Calu3 (cell line): Measurements from ENCODE around the gene SF3A2. TPM values are rescaled to one million over a fixed set of nuclear protein-coding genes. Genes with fewer than 3 reads are reported as not detected.

Source experiments
- BruUV-seq: library from RNA; stranded (reverse); fragments of 400-500 nt; replicated peaks from 2 replicates; lab custom pipeline; 2021; lab: Mats Ljungman, UMichigan
- CTCF ChIA-PET: fragments of 300-600 bp; sonication (Branson Sonifier 250); formaldehyde crosslinking; loops from one replicate; lab custom pipeline; 2022; ENCODE audit warnings: antibody characterized with exemption; lab: Charles Lee
- DNase-seq: peaks from one replicate; pipeline ENCODE4 v3.0.0; 2022
- H3K27ac Mint-ChIP-seq: one replicate; pipeline ENCODE4 v1.8.0; 2022; ENCODE audit warnings: mixed read lengths; ENCODE audit not compliant: unreplicated experiment
- H3K27me3 Mint-ChIP-seq: one replicate; pipeline ENCODE4 v1.8.0; 2022; ENCODE audit warnings: mixed read lengths; ENCODE audit not compliant: unreplicated experiment
- H3K36me3 Mint-ChIP-seq: one replicate; pipeline ENCODE4 v1.8.0; 2022; ENCODE audit warnings: mild to moderate bottlenecking, moderate library complexity, mixed read lengths; ENCODE audit not compliant: insufficient read depth, unreplicated experiment
- H3K4me1 Mint-ChIP-seq: one replicate; pipeline ENCODE4 v1.8.0; 2022; ENCODE audit warnings: mild to moderate bottlenecking, low read depth, mixed read lengths; ENCODE audit not compliant: unreplicated experiment
- H3K4me3 Mint-ChIP-seq: one replicate; pipeline ENCODE4 v1.8.0; 2022; ENCODE audit warnings: mild to moderate bottlenecking, low read depth, moderate library complexity, mixed read lengths; ENCODE audit not compliant: unreplicated experiment
- H3K9me3 Mint-ChIP-seq: one replicate; pipeline ENCODE4 v1.8.0; 2022; ENCODE audit warnings: low read depth, mixed read lengths; ENCODE audit not compliant: unreplicated experiment
- intact Hi-C: fragments of 100-400 bp; cut with micrococcal nuclease; formaldehyde crosslinking; loops from one replicate; pipeline ENCODE4 v1.10.0; 2022; ENCODE audit not compliant: unreplicated experiment
- total RNA-seq: library from RNA; stranded (reverse); gene quantifications from 2 replicates; pipeline ENCODE4 v1.2.3, GENCODE V29; 2022
- TF ChIP-seq, protein P1 (sequence below): fragments of 200-600 bp; IDR thresholded peaks from one replicate; pipeline ENCODE4 v1.8.0; 2022; ENCODE audit warnings: antibody characterized with exemption; ENCODE audit not compliant: unreplicated experiment

Gene SF3A2
- total RNA-seq, 1 experiment from 2014 or later, result 83.6 TPM

DNA sequence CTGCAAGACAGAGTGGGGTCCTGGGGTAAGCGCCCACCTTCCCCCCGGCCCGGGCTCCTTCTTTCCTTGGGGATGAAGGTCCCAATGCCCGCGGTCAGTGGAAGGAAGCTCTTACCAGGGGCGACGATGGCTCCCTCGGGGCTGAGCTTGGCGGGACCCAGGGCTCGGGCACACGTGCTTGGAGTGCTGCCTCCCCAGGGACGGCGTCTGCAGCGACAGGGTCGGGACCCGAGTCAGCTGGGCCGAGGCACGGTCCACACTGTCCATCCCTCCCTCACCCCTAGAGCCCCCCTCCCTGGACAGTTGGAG is 16.1 kb downstream of the SF3A2 start:
- intact Hi-C loops, result no loop called here
- Mint-ChIP-seq H3K9me3 (no peaks in the 10 kb centered on the region), H3K27me3 (no peaks in the 10 kb centered on the region), H3K4me3 (peak overlapping the region; percentile 16), H3K27ac (no peak overlapping the region), H3K36me3 (peaks cover 22% of the 10 kb centered on the region), H3K4me1 (no peaks in the 10 kb centered on the region)
- BruUV-seq, result no TSS peak
- TF ChIP-seq, protein P1, sequence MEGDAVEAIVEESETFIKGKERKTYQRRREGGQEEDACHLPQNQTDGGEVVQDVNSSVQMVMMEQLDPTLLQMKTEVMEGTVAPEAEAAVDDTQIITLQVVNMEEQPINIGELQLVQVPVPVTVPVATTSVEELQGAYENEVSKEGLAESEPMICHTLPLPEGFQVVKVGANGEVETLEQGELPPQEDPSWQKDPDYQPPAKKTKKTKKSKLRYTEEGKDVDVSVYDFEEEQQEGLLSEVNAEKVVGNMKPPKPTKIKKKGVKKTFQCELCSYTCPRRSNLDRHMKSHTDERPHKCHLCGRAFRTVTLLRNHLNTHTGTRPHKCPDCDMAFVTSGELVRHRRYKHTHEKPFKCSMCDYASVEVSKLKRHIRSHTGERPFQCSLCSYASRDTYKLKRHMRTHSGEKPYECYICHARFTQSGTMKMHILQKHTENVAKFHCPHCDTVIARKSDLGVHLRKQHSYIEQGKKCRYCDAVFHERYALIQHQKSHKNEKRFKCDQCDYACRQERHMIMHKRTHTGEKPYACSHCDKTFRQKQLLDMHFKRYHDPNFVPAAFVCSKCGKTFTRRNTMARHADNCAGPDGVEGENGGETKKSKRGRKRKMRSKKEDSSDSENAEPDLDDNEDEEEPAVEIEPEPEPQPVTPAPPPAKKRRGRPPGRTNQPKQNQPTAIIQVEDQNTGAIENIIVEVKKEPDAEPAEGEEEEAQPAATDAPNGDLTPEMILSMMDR, result no peak
- CTCF ChIA-PET, result no interaction called here
- DNase-seq, result no peak

DNA sequence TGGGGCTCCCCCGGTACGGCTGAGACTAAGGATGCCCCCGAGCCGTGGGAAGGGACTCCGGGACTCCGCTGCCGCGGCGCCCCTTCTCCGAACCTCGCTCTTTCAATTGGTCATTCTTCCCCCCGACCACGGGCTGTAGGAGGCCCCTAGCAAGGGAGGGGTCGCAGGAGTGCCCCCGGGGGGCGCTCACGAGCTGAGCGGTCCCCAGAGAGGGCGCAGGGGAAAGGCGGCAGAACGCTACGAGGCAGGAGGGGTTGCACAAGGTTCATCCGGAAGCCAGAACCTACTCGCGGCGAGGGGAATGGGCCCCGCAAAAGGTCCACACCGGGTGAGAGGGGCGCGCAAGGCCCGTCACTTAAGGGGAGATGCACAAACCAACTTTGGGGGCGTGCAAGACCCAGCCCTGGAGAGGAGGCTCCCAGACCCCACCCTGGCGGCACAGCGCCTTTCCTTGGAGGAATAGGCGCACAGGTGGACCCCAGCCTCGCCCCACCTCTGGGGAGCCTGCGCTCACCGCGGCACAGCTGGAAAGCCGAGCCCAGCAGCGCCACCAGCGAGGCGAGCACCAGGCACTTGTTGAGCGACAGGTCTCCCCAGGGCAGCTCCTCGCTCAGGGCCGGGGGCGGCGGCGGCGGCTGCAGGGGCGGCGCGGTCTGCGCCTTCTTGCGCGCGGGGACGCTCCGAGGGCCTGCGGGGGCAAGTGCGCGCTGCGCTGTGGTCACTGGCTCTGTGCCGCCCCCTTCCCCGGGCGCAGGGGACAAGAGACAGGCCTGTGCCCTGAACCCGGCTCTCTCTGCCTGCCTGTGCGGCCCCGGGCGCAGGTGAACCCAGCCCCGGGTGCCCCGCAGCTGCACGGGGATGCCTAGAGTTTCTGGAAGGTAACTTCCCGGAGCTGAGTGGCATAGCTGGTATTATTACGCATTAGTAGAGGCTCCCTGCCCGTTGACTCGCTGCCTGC is 16.8 kb downstream of the SF3A2 start:
- peak overlapping the region; percentile 16 for H3K4me3 Mint-ChIP-seq
- DNase-seq, result no peak
- TF ChIP-seq, protein P1, result no peak
- BruUV-seq, result no TSS peak
- CTCF ChIA-PET, result no interaction called here
- no peak overlapping the region for H3K27ac Mint-ChIP-seq
- no peaks in the 10 kb centered on the region for H3K9me3 Mint-ChIP-seq
- no peaks in the 10 kb centered on the region for H3K4me1 Mint-ChIP-seq
- no peaks in the 10 kb centered on the region for H3K27me3 Mint-ChIP-seq
- intact Hi-C loops, result no loop called here
- H3K36me3 Mint-ChIP-seq, result peaks cover 22% of the 10 kb centered on the region

DNA sequence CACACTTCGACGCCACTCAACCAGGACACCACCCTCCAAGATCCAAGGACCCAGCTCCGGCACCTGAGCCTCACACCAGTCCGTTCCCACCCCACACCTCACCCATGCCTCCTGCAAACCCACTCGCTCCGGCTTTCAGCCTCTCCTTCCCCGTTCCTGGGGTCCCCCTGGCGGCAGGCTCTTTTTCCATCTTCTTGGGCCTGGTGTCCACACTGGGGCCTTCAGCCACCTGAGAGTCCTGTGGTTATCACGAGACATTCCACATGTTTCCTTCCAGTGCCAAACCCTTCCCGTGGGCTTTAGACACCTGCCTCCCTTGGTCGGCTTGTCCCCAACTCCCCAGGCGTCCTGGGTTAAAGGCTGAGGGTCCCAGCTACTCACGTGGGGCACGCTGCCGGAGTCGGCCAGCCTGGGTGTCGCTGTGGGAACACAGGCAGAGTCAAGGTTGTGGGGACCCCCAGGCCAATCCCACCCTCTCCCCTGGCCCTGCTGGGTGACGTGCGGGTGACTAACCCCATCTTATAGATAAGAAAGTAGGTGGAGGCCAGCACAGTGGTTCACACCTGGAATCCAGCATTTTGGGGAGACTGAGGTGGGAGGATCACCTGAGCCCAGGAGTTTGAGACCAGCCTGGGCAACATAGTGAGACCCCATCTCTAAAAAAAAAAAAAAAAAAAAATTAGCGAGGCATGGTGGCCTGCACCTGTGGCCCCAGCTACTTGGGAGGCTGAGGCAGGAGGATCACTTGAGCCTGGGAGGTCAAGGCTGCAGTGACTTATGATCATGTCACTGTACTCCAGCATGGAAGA is 17.6 kb downstream of the SF3A2 start:
- no peaks in the 10 kb centered on the region for H3K27me3 Mint-ChIP-seq
- H3K4me3 Mint-ChIP-seq, result no peak overlapping the region
- no TSS peak for BruUV-seq
- no peak for DNase-seq
- no peaks in the 10 kb centered on the region for H3K4me1 Mint-ChIP-seq
- TF ChIP-seq, protein P1, result no peak
- intact Hi-C loops, result no loop called here
- CTCF ChIA-PET, result interaction anchor here (0.9 kb wide), 1 partner anchor 15 kb away, joined by 3 read pairs; no protein-coding TSS in a partner anchor
- peaks cover 18% of the 10 kb centered on the region for H3K36me3 Mint-ChIP-seq
- H3K9me3 Mint-ChIP-seq, result no peaks in the 10 kb centered on the region
- no peak overlapping the region for H3K27ac Mint-ChIP-seq

DNA sequence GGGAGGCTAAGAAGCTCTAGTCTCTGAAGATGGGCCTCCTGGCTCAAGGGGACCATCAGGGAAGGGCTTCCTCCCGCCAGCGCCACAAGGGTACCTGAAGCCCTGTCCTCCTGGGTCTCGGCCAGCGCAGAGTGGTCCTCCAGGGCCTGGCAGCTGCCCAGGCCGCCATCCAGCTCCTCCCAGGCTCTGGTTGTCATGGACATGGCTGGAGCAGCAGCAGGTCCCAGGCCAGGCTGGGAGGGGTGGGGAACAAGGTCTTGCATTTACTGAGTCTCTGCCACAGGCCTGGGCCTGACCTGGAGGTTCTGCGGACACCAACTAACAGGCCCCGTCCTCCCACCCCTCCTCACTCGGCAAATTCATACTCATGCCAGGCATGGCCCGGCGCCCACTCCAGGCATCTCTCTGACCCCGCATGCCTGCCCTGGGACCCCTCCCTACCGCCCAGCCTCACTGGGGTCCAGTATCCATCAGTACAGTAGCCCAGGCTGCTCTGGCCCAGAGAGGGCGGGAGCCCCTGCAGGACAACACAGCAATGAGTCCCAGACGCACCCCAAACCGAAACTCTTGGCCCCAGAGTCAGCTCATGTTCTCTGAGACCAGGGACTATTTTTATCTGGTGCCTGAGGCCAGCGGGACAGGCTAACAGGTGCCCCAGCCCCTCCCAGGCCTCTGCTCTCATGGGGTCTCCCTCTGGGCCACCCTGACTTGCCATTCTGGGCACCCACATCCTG is 18.7 kb downstream of the SF3A2 start:
- Mint-ChIP-seq H3K36me3 (peaks cover 9% of the 10 kb centered on the region), H3K27ac (no peak overlapping the region), H3K9me3 (no peaks in the 10 kb centered on the region), H3K27me3 (no peaks in the 10 kb centered on the region), H3K4me3 (no peak overlapping the region), H3K4me1 (no peaks in the 10 kb centered on the region)
- TF ChIP-seq, protein P1, result no peak
- CTCF ChIA-PET, result no interaction called here
- DNase-seq, result no peak
- BruUV-seq, result no TSS peak
- intact Hi-C loops, result no loop called here
